HG03342 (cell line): ENCODE data around the gene GPR89A.
"Not testable (repeated sequence)": the region's sequence is repeated elsewhere in the genome, so short reads cannot be mapped to it uniquely, and the experiment has no call there.

ENCODE experiments used
- ATAC-seq: cut with Tn5 transposase; IDR thresholded peaks from one replicate; pipeline ENCODE4 v1.9.1; 2021; ENCODE audit warnings: mild to moderate bottlenecking, moderate library complexity; ENCODE audit not compliant: unreplicated experiment

The GPR89A gene

GRCh38 chr1:145716641-145717345, 109.0 kb downstream of the GPR89A start:
- ATAC-seq = no peak

- no peak for ATAC-seq
Observed at GRCh38 chr1:145717833-145718232, 110.0 kb downstream of the GPR89A start.

- ATAC-seq = not testable (repeated sequence)
Observed at GRCh38 chr1:145718465-145718864, 110.7 kb downstream of the GPR89A start.

- ATAC-seq = no peak
Observed at GRCh38 chr1:145719230-145720079, 111.7 kb downstream of the GPR89A start, which contains the start of gene CD160. Gene CD160, plus strand, starts transcription at chr1:145719499. Its CDS starts 8,829 bp downstream, at chr1:145728328.
